ENCODE data around the gene PPARD.

DNA sequence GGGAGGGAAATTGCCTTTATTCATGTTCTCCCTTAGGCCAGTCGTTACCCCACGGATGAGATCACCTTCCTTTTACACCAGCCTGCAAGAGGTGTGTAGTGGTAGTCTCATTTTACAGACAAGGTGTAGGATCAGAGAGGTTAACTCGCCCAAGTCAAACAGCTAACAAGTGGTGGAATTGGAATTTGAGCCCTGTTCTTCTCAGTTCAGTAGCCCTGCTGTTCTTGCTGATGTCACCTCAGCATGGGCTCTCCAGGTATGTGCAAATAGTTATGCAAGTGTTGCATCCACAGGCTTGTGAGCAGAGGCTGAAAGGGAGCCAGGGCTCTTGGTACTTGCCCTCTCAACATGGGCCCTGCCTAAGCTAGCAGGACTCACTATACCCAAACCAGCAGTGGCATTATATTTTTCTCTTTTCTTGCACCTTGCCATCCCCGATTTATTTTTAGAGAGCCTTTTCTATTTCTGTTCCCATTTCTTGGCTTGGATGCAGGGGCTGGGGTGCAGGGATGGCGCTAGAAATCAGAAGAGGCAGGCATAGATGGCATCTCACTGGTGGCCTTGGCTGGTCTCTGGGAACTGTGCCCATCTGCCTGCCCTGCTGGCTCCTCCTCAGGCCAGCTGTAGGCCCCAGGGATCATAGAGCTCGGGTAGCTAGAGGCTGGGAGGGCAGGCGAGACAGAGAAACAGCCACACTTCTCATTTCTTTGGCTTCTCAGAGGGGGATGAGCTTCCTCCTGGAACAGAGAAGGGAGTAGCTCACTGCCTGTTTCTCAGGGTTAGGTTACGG is 18.2 kb downstream of the PPARD start:
- TF ChIP-seq POLR2A (IDR thresholded peaks at IDR 0.05; ENCODE audit: low read depth, low read length) = no peak
- no peak for TF ChIP-seq POLR2AphosphoS5 (IDR thresholded peaks at IDR 0.05; ENCODE audit: low read depth, low read length)
- TF ChIP-seq POU2F2 (IDR thresholded peaks at IDR 0.05; ENCODE audit: low read depth, low read length) = no peak
- TF ChIP-seq SPI1 (IDR thresholded peaks at IDR 0.05; ENCODE audit: low read depth, low read length) = no peak
- no peak for TF ChIP-seq TAF1 (IDR thresholded peaks at IDR 0.05; ENCODE audit: low read depth, low read length)
- no peak for TF ChIP-seq PAX5 (IDR thresholded peaks at IDR 0.05; ENCODE audit: insufficient read depth, low read length, severe bottlenecking)
